DOHH2 (cell line): Measurements from ENCODE around the gene GRB14.

Source experiments
- EZH2phosphoT487 ChIP-seq: fragments of 200-600 bp; sonication (generic); IDR thresholded peaks from 2 replicates; pipeline ENCODE4 v1.6.1; 2017; ENCODE audit warnings: borderline replicate concordance, mild to moderate bottlenecking, antibody characterized with exemption, low read length, moderate library complexity, mixed read lengths
- TF ChIP-seq, protein P1 (sequence below): fragments of 200-600 bp; sonication (generic); IDR thresholded peaks from one replicate; pipeline ENCODE4 v1.5.1; 2014; ENCODE audit warnings: antibody characterized with exemption, mild to moderate bottlenecking, low read depth, low read length; ENCODE audit not compliant: poor library complexity, severe bottlenecking

DNA sequence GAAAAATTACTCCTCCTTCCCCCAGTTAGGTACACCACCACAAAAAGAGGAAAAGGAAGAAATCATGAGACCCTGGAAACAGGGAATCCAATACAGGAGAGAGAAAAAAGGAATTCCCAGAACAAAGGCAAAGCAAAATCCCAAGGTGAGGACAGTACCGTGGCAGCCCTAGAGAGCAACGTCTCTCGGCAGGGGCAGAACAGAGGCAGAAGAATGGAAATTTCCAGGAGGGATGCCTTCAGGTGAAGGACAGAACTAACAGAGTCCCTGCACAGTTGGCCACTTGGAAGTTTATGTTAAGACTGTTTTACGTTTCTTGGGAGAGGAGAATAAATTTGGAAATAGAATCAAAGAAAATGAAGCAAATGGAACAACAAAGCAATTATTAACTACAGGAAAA is 27.7 kb downstream of the GRB14 start:
- TF ChIP-seq, protein P1, sequence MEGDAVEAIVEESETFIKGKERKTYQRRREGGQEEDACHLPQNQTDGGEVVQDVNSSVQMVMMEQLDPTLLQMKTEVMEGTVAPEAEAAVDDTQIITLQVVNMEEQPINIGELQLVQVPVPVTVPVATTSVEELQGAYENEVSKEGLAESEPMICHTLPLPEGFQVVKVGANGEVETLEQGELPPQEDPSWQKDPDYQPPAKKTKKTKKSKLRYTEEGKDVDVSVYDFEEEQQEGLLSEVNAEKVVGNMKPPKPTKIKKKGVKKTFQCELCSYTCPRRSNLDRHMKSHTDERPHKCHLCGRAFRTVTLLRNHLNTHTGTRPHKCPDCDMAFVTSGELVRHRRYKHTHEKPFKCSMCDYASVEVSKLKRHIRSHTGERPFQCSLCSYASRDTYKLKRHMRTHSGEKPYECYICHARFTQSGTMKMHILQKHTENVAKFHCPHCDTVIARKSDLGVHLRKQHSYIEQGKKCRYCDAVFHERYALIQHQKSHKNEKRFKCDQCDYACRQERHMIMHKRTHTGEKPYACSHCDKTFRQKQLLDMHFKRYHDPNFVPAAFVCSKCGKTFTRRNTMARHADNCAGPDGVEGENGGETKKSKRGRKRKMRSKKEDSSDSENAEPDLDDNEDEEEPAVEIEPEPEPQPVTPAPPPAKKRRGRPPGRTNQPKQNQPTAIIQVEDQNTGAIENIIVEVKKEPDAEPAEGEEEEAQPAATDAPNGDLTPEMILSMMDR, result no peak
- no peak for TF ChIP-seq EZH2phosphoT487
